Measurements from ENCODE around the gene PSMC3IP.
"Not testable (repeated sequence)": the region's sequence is repeated elsewhere in the genome, so short reads cannot be mapped to it uniquely, and the experiment has no call there.

The PSMC3IP gene, protein sequence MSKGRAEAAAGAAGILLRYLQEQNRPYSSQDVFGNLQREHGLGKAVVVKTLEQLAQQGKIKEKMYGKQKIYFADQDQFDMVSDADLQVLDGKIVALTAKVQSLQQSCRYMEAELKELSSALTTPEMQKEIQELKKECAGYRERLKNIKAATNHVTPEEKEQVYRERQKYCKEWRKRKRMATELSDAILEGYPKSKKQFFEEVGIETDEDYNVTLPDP

DNA sequence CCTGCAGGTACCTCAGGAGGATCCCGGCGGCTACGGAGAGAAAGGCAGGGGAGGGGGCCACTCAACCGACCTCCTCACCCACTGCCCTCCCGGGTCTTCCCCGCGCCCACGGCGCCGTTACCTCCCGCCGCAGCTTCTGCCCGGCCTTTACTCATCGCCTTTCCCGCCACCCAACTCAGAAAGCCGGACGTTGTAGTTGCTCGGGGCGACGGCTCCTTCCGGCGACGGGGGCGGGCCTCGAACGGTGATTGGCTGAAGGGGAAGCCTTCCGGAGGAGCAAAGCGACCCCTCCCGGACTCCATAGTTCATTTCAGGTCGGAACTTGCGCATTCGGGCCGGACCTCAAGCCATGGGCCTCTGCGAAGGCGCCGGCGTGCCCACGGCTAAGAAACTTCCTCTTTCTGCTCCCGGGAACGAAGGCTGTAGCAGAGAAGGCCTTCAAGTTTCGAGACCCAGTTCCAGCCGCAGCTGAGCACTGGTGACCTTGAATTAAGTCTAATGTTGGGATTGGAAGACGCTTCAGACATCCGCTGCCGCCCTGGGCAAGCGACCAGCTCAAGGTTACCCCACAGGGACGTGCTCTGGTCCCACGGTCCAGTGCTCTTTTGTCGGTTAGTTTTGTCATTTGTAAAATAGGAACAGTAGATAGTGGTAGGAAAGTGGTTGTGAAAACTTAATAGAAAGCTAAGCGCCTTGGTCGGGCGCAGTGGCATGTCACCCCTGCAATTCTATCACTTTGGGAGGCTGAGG is at the start of gene PSMC3IP:
TSS of gene PSMC3IP (minus strand) at position 198 of the 750 bp plus-strand sequence. CDS start at position 155, 43 bp downstream.
- DNase-seq, result peak; percentile 87

DNA sequence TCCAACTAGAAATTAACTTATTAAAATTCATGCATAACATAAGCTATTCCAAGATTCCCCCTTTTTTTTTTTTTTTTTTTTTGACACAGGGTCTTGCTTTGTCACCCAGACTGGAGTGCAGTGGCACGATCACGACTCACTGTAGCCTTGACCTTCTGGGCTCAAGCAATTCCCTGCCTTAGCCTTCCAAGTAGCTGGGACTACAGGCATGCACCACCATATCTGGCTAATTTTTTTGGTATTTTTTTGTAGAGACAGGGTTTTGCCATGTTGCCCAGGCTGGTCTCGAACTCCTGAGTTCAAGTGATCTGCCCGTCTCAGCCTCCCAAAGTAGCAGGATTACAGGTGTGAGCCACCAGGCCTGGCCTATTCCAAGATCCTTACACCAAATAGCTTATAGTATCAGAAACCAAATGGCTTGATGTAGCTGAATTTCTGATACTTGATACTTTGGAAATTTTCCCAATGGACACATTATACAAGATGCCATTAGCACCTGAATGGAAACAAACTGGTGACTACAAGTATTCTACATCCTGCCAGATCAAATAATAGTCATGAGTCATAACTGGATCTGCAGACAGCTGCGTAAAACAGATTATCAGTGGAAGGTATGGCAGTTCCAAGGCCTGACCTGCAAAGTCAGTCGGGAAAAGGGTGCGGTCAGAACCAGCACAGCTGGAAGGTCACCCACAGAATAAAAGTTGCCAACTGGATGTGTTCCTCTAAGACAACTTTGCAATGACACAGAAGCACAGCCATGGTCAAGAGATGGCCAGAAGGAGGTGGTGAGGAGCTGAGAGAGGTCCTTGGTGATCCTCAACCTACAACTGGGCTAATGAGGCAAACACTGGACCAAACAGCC is 46.4 kb upstream of the PSMC3IP start:
- DNase-seq, result no peak

DNA sequence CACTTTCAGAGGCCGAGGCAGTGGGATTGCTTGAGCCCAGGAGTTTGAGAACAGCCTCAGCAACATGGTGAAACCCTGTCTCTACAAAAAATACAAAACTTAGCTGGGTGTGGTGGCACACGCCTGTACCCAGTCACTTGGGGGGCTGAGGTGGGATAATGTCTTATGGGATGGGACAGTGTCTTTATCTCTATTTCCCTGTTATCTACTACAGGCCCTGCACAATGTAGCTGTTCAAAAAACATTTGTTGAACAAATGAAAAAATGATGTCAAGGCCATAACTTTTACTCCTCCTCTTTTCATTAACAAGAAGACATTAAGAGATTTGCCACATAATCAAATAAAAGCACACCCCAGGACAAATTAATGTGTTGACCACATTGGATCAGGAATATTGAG is 45.7 kb upstream of the PSMC3IP start:
- no peak for DNase-seq

DNA sequence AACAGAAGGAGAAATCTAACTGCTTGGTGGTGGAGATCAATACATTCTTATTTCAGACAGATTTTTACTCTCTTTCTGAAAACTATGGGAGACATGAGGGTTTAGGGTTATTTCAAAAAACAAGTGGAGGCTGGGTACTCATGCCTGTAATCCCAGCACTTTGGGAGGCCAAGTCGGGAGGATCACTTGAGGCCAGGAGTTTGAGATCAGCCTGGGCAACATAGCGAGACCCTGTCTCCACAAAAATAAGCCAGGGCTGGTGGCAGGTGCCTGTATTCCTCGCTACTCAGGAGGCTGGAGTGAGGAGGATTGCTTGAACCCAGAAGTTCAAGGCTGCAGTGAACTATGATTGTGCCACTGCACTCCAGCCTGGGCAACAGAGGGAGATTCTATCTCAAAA is 44.5 kb upstream of the PSMC3IP start:
- DNase-seq, result not testable (repeated sequence)

DNA sequence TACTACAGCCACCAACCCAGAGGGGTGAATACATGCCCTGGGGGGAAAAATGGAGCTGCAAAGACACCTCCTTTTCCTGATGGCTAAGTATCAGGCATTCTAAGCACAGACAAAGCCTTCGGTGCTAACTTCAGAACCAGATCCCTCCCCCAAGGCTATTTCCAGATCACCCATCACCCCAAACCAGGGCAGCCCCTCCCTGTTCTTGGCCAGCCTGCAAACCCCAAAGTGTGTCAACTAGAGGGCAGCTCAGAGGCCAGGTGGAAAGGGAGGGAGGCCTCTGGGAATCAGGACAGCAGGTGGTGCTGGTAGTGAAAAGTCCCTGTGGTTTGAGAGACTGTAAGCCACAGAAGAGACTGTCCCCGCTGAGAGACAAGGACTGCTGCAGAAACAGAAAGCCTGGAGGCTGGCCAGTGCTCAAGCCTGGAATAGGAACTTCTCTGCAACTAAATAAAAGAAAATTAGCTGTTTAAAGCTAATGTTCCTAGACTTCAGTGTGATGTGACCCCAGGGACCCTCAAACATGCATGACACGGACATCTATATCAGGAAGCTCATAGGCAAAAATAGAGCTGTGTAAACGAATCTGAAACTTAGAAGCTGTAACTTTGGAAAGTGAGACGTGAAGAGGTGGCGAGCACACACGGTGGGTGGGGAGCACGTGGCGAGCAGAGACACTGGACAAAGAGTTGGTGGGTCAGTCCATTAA is 41.1 kb upstream of the PSMC3IP start:
- peak; percentile 33 for DNase-seq

DNA sequence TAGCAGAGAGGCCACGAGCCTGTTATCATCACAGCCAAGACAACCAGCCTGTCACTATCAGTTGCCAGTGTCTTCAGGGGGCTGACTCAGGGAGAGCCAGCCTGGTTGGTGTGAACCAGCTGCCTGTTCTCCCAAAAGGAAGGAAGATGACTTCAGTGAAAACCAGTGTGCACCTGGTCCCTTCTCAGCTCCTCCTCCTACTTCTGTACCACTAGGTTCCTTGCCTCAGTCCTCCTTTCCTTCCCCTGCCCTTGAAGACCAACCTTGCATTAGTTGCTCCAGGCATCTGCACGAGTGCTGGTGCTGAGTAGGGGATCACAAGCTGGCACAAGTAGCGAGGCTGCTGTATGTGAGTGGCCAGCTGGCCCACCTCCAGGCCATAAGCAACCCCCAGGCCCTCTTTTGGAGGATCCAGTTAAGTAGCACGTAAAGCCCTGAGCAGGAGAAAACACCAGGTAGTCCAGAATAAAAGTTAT is 40.5 kb upstream of the PSMC3IP start:
- no peak for DNase-seq

DNA sequence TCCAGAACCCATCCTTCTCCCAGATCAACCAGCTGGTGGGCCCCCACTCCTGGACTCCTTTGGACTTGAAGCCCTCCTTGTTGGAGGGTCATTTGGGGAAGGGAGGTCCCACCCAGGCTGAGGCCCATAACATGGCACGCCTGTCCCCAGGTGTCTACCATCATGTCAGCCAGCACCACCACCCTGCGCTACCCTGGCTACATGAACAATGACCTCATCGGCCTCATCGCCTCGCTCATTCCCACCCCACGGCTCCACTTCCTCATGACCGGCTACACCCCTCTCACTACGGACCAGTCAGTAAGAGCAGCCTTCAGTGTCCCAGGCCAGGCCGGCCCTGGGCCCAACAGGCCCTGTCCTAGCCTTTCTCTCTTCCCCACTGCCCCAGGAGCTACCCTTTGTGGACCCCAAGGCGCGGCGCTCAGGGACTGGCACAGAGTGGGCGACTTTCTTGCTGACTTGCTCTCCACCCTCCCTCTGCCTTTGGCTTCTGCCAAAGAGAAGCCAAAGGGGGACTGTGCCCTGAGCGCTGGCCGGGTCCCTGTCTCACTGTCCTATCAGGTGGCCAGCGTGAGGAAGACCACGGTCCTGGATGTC is 36.3 kb upstream of the PSMC3IP start:
- no peak for DNase-seq

DNA sequence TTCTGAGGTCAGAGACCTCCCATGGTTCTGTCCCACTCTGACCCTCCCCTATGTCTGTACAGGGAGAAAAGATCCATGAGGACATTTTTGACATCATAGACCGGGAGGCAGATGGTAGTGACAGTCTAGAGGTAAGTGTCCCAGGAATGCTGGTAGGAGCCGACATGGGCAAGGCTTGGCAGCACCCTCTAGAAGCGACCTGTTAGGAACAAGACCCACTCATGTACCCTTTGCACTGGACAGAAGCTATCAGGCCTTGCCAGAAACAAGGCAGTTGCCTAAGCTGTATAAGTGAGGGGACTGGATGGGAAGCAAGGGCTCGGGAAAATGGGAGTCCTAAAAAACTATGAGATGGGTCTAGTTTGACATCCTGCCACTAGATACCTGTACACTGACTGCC is 34.5 kb upstream of the PSMC3IP start:
- DNase-seq, result no peak

DNA sequence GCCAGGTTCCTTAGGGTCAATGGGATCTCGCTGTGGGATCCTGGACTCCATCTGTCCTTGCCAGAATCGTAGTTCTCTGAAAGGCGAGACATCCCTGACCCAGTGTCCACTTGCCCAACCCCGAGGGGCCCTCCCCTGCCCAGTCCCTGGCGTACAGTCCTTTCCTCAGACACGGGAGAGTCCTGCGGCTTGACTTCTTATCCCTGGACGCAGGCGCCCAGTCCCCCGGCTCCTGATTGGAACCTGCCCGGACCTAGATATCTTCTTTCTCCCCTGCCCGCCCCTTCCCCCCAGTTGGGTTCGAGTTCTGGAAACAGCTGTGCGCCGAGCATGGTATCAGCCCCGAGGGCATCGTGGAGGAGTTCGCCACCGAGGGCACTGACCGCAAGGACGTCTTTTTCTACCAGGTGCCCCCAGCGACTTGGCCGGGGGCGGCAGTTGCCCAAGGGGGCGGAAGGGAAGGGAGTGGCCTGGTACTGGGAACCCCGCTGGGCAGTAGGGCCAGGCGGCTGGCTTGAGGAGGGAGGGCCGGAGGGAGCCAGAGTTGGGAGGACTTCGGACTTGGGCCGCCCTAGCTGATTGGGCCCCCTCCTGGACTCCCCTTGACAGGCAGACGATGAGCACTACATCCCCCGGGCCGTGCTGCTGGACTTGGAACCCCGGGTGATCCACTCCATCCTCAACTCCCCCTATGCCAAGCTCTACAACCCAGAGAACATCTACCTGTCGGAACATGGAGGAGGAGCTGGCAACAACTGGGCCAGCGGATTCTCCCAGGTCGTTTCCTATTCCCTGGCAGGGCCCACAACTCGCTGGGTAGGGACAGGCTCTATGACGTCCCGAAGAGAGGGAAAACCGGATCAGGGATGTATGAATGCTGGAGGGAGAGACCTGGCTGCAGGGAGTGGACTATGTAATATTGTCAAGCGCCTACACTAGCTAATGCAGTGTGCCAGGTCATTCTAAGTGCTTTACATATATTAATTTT is 32.6 kb upstream of the PSMC3IP start:
- not testable (repeated sequence) for DNase-seq

DNA sequence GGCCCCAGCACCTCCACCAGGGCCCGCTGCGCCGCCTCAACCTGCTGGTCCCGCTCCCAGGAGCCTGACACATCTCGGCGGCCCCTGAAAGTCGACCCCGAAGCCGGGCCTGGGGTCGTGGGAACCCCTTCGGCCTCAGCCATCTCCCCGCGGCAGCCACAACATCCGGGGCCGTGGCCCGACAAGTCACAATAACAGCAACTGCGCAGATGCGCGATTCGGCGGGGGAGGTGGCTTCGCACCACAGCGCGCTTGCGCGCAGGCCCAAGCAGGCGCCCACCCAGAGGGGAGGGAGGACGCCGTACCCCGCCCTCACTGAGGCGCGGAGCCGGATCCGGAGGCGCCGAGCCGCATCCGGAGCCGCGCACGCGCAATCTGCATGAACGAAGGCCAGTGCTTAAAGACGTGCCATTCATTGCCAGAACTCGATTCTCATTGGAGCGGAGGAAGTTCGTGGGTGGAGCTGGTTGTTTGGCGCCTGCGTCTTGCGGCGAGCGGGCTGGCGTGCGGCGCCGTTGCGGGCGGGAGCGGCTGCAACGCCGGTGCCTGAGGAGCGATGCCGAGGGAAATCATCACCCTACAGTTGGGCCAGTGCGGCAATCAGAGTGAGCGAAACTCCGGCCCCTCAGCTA is 31.8 kb upstream of the PSMC3IP start, which contains the start of the genes RETREG3 and TUBG1:
TSS of gene RETREG3 (minus strand) at position 193 of the 632 bp plus-strand sequence. CDS start at position 143, 50 bp downstream.
TSS of gene TUBG1 (plus strand) at position 502 of the 632 bp plus-strand sequence. CDS start at position 557, 55 bp downstream.
- DNase-seq, result peak; percentile 99

DNA sequence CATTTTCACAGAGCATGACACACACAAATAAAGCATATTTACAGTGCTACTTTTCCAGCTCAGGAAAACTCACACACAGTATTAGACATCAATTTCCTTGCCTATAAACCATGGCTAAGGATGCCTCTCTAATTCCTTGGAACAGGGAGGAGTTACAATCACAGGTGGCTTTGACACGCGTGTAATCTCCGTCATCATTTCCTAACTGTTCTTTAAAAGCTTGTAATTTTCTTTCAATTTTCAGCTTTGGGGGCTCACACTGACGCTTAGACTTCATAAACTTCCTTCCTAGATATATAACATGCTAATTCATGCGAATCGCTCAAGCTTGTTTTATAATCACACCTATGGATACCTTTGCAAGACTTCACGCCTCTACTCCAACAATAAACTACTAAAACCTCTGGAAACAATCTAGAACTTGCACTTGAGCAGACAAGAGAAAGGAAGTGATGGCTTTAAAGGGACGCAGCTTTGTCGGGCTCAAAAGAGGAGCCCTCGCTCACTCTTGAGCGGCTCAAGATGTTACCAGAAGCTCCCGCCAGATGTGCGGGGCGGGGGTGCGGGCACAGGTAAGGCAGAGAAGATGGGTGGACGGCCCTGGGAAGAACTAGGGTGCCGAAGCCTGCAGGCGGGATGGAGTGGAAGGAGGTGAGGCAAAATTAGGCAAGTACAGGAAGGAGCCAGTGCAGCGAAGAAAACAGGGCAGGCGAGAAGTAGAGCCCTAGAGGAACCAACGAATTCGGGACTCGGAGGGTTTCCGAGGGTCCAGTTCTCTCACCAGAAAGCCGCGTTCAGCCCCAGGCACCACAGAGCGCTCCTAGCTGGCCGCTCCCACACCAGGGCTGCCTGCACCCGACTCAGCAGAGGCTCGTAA is 31.0 kb upstream of the PSMC3IP start:
- DNase-seq, result no peak

DNA sequence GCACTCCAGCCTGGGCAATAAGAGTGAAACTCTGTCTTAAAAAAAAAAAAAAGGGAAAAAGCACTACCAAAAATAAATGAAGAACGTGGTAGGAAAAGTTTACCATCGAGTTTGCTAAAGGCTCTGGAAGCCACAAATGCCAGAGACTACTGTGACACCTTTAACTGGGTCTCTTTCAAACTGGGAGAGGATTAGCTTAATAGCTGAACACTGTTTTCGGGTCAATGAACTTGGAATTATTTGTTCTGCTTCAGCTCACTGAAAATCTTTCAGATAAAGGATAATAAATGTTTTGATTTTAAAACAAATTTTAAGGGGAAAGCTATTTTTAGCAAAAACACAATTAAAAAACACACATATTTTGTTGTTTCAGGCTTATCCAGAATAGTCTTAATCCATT is 30.2 kb upstream of the PSMC3IP start:
- no peak for DNase-seq

DNA sequence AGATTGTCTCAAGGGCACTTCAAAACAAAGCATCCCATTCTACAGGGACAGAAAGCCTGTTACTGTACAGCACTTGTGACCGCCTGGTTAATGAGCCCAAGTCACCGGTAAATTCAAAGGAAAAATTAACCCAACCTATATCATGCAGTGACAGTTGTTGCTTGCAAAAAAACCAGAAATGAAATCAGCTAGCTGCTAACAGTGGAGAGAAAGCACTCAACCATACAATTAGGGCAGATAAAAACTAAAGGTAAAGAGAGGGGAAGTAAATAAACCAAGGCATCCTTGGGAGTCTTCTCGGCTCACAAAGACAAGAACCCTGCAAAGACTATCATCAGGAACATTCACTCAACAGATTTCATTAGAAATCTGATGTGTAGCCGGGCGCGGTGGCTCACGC is 25.8 kb upstream of the PSMC3IP start:
- no peak for DNase-seq

DNA sequence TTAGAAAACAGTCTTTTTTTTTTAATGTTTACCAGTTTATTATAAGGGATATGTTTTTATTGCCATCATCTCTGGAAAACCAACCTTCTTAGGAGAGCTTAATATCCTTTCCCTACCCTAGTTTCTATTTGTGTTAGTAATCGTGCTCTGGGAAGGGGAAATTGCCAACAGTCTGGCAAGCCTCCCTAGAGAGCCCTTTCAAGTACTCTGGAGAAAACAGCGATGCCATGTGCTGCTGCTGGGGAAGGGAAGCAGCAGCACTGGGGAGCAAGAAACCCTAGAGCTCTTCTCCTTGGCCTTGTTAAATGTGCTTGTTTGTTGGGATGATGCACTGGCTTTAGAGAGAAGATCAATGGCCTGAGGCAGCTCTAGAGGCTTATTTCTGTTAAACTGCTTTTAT is 21.4 kb upstream of the PSMC3IP start:
- DNase-seq, result peak; percentile 30

DNA sequence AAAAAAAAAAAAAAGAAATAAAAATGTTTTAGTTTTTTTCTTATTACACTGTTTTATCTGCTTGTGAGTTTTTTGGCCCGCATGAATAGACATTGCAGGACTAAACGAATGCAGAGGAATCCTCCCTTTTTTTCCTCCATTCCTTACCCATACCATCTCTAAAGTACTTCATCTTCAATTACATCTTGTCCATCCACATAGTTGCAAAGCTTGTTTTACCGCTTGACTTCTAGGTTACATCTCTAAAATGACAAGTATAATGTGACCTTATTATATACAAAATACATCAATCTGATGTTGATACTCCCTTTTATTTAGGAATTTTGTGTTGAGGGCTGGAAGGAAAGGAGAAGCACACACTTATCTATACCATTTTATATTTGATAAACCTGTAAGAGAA is 18.9 kb upstream of the PSMC3IP start:
- no peak for DNase-seq

DNA sequence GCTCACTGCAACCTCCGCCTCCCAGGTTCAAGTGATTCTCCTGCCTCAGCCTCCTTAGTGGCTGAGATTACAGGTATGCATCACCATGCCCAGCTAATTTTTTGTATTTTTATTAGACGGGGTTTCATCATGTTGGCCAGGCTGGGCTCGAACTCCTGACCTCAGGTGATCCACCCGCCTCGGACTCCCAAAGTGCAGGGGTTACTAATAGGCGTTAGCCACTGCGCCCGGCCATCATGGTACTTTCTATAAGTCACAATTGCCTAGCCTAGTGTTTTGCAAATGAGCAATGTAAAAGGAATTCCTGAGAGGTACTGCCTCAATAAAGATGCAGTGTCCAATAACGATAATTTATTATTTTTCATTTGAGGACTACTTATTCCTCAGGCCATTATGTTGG is 13.9 kb upstream of the PSMC3IP start:
- DNase-seq, result no peak

DNA sequence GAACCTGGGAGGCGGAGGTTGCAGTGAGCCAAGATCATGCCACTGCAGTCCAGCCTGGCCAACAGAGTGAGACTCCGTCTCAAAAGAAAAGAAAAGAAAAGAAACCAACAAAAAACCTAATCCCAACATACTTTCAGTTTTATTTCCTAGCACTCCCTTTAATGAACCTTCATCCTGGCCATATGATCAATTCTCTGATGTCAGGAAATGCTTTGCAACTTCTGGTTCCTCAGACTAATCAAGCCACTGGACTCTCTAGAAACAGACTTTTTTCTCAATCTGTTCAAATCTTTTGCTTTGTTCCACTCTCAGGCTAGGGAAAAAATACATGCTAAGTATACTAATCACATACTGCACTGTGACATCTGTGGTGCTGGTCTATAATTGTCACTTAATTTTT is 13.4 kb upstream of the PSMC3IP start:
- no peak for DNase-seq

DNA sequence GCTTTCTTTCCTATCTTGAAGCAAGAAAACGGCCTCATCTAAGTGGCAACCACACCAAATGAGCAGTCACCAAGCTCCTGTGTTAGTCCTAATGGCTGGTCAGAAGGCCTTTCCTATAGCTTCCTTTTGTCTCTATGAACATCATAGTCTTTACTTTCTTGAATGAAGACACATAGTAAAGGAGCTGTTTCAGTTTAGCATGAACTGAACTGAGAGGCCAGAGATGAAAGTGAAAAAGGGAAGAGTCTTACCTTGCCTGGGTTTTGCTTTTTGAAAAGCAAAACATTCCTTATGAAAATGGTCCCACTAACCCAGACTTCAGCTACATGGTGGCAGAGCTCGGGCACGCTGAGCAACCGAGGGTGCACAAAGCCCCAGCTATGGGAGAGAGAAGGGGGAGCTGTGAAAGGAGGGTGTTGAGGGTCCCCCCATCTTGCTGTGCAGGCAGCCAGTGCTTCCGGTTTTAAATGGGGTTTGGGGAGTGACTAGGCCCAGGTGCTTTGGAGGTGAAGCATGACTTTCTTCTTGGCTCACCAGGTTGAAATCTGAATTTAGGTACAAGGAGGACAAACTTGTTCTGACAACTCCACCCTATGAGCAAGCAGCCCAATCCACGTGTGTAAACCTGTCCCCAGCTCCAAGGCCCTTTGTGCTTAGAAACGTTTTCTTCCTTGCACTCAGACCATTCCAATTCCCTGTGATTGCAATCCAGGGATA is 9.1 kb upstream of the PSMC3IP start:
- no peak for DNase-seq

DNA sequence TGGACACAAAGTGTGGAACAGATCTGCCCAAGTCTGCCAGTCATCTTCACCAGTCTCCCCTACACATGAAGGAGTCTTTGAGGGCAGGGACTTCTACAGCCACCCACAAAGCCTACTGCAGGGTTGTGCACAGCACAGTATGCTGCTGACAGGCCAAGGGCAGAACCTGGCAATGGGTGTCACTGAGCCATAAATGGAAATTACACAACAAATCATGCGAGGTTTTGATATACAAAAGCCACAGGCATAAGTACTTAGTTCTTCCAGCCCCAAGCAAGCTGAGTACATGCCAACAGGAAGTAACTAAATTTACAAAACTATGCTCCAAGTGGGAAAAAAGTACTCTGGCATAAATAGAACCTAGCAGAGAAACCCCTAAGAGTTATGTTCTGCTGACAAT is 7.8 kb upstream of the PSMC3IP start:
- no peak for DNase-seq
